ENCODE results near the gene CALML3.

DNA sequence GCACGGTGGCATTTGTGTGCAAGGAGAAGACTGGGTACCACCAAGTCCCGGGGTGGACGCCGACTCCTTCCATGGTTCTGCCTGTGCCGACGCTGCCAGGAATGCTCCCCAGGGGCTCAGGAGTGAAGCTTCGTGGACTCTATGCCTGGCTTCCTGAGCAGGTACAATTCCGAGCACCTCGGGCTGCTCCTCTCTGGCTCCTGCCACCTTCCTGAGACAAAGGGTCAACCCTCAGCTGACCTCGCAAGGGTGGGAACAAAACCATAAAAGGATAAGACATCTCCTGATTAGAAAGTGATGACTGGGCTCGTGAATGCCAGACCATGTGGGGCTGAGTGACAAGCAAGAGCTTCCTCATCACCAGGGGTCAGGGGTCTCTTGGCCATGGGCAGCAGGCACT, 31.8 kb downstream of the CALML3 start:
- TF ChIP-seq POLR2AphosphoS5 (IDR thresholded peaks at IDR 0.05) = no peak
- TF ChIP-seq POLR2A (IDR thresholded peaks at IDR 0.05) = no peak

Measured in spleen (tissue), 3 donors.